Psoas muscle (tissue), 8 donors: ENCODE results near the gene ME3. TPM values are rescaled to one million over a fixed set of nuclear protein-coding genes. Genes with fewer than 3 reads are reported as not detected.
A peak's percentile ranks its signal among the peaks of the same experiment; 100 is the strongest.

ENCODE experiments used
- ATAC-seq, 4 donors: fragments of 200-7000 bp; cut with Tn5 transposase; one replicate each; pipeline ENCODE4 v1.9.1; 2020; ENCODE audit warnings: moderate library complexity in 3 of 4, mild to moderate bottlenecking in 2 of 4
- DNase-seq, 2 donors: peaks; one replicate each; pipeline ENCODE4 v3.0.0-alpha.2; 2020
- H3K27ac ChIP-seq: fragments of 200-600 bp; one replicate; pipeline ENCODE4 v1.8.0; 2022
- H3K27me3 ChIP-seq, 3 donors: fragments of 200-600 bp in 1 of 3; one replicate each; pipeline versions ENCODE4 v1.6.1 to v1.8.0; 2013 to 2022; ENCODE audit warnings: low read length in 2 of 3, mild to moderate bottlenecking in 2 of 3, moderate library complexity in 1 of 3; ENCODE audit not compliant: insufficient read depth in 3 of 3
- H3K36me3 ChIP-seq, 2 donors: fragments of 200-600 bp in 1 of 2; one replicate each; pipeline versions ENCODE4 v1.6.1 to v1.8.0; 2013 to 2022; ENCODE audit warnings: low read depth in 1 of 2, mild to moderate bottlenecking in 1 of 2, moderate library complexity in 1 of 2; ENCODE audit not compliant: insufficient read depth in 1 of 2
- H3K4me1 ChIP-seq: fragments of 200-600 bp; one replicate; pipeline ENCODE4 v1.8.0; 2022
- H3K4me3 ChIP-seq: fragments of 200-600 bp; one replicate; pipeline ENCODE4 v1.8.0; 2022; ENCODE audit warnings: mild to moderate bottlenecking
- H3K9me3 ChIP-seq: fragments of 200-600 bp; one replicate; pipeline ENCODE4 v1.8.0; 2022
- CTCF ChIP-seq: fragments of 200-600 bp; IDR thresholded peaks from one replicate; pipeline ENCODE4 v1.8.0; 2022; ENCODE audit warnings: antibody characterized with exemption
- WGBS, 3 donors: extraction: QIAGEN DNeasy Blood & Tissue Kit; methylation state at CpG; one replicate each; pipeline versions ENCODE4 v1.1.6 to v1.1.7; 2013; 5-methylcytosine and 5-hydroxymethylcytosine counted together
- intact Hi-C, 2 donors: fragments of 100-400 bp; cut with DNase I; formaldehyde crosslinking; loops; one replicate each; pipeline versions ENCODE4 v1.11.0 to v1.14.2; 2022
- polyA plus RNA-seq, 3 donors: library from polyadenylated mRNA; stranded (reverse); fragments of 200-250 nt; gene quantifications; one replicate each; pipeline ENCODE4 v1.2.3, GENCODE V29; 2013
- total RNA-seq, 4 donors: library from RNA; stranded (reverse); fragmentation: NEBNext Ultra II Directional in 2 of 4; extraction: Animal tissue kit (Norgen Biotek cat#: 25700) in 2 of 4; gene quantifications; one replicate each; pipeline versions ENCODE4 v1.2.1 to v1.2.4, GENCODE V29; 2021 to 2023
- donor health status: healthy with polysubstance abuse.
- donor health status: DM: no; HTN: no; CAD: no; lungs with moderate emphysema.
- donor health status: Bipolar disorder and iron deficiency.
- donor health status: healthy.
- donor health status: DM: yes; HTN: yes; CAD: no.
- donor health status: DM: no; HTN: no; CAD: no.
- donor health status: DM: no; HTN: no; CAD: no.
- donor health status: DM: yes; HTN: yes; CAD: no.

ME3 gene
- total and polyA plus RNA-seq, 7 donors, result 5.1 to 19.5 (median 11.2) TPM

GRCh38 chr11:86477495-86478155 lies 194.8 kb downstream of the ME3 start:
- peak in 2 of 4 donors; percentile 11 to 15 for ATAC-seq
- Histone ChIP-seq H3K9me3 (no peaks in the 10 kb centered on the region), H3K4me1 (peaks cover 4% of the 10 kb centered on the region), H3K4me3 (no peak overlapping the region), H3K36me3 (no peaks in the 10 kb centered on the region), H3K27ac (no peak overlapping the region), H3K27me3 (no peaks in the 10 kb centered on the region)
- 41 to 52% (median 45%) methylated on average over 5 of the region's 5 CpGs for WGBS, 3 donors
- intact Hi-C loops, result no loop called here
- no peak for DNase-seq
- TF ChIP-seq CTCF, result no peak

- Histone ChIP-seq H3K27ac (peak overlapping the region; percentile 5), H3K4me3 (no peak overlapping the region), H3K4me1 (peaks cover 4% of the 10 kb centered on the region), H3K36me3 (no peaks in the 10 kb centered on the region), H3K9me3 (no peaks in the 10 kb centered on the region), H3K27me3 (no peaks in the 10 kb centered on the region)
- WGBS, 3 donors, result 69 to 86% (median 71%) methylated on average over 6 of the region's 6 CpGs
- TF ChIP-seq CTCF, result no peak
- intact Hi-C loops, result no loop called here
- peak in 1 of 4 donors; percentile 16 for ATAC-seq
- no peak for DNase-seq
These were observed 196.1 kb downstream of the ME3 start for GRCh38 chr11:86476109-86476861.

- intact Hi-C loops, result no loop called here
- no peak for TF ChIP-seq CTCF
- no peaks in the 10 kb centered on the region for H3K9me3 ChIP-seq
- peak overlapping the region; percentile 43 for H3K27ac ChIP-seq
- H3K4me1 ChIP-seq, result peaks cover 4% of the 10 kb centered on the region
- no peak for DNase-seq
- no peaks in the 10 kb centered on the region for H3K36me3 ChIP-seq
- H3K27me3 ChIP-seq, result no peaks in the 10 kb centered on the region
- ATAC-seq, result no peak
- 91 to 99% (median 91%) methylated on average over 3 of the region's 3 CpGs for WGBS, 3 donors
- H3K4me3 ChIP-seq, result no peak overlapping the region
These were observed 197.4 kb downstream of the ME3 start for GRCh38 chr11:86475027-86475426.

GRCh38 chr11:86473991-86474833 lies 198.2 kb downstream of the ME3 start:
- no peaks in the 10 kb centered on the region for H3K36me3 ChIP-seq
- H3K9me3 ChIP-seq, result no peaks in the 10 kb centered on the region
- DNase-seq (peak; percentile 28 to 59), ATAC-seq (peak; percentile 20 to 61 (median 52))
- H3K27me3 ChIP-seq, result no peaks in the 10 kb centered on the region
- 69 to 76% (median 69%) methylated on average over 10 of the region's 10 CpGs for WGBS, 3 donors
- intact Hi-C loops, result no loop called here
- TF ChIP-seq CTCF, result no peak
- H3K27ac ChIP-seq, result peak overlapping the region; percentile 43
- H3K4me3 ChIP-seq, result no peak overlapping the region
- H3K4me1 ChIP-seq, result peaks cover 4% of the 10 kb centered on the region
